ENCODE measurements around the gene STARD13.

DNA sequence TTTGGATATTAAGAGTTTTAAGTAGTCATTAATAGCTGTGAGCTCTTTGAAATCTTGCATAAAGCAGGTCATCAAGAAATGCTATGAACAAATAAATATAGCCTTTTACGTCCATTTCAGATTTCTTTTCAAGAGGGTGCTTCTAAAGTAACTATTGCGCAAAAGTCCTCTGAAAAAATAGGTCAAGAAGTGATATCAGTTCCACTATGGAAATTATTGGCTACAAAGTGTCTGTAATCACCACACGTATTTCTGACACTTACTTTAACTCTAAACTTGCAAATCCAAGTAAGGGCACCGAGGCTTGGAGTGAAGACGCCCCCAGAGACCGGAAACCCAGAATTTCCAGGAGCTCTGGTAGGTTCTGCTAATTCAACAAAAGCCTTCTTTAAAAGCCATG lies 44.9 kb upstream of the STARD13 start:
- TF ChIP-seq, protein P1, sequence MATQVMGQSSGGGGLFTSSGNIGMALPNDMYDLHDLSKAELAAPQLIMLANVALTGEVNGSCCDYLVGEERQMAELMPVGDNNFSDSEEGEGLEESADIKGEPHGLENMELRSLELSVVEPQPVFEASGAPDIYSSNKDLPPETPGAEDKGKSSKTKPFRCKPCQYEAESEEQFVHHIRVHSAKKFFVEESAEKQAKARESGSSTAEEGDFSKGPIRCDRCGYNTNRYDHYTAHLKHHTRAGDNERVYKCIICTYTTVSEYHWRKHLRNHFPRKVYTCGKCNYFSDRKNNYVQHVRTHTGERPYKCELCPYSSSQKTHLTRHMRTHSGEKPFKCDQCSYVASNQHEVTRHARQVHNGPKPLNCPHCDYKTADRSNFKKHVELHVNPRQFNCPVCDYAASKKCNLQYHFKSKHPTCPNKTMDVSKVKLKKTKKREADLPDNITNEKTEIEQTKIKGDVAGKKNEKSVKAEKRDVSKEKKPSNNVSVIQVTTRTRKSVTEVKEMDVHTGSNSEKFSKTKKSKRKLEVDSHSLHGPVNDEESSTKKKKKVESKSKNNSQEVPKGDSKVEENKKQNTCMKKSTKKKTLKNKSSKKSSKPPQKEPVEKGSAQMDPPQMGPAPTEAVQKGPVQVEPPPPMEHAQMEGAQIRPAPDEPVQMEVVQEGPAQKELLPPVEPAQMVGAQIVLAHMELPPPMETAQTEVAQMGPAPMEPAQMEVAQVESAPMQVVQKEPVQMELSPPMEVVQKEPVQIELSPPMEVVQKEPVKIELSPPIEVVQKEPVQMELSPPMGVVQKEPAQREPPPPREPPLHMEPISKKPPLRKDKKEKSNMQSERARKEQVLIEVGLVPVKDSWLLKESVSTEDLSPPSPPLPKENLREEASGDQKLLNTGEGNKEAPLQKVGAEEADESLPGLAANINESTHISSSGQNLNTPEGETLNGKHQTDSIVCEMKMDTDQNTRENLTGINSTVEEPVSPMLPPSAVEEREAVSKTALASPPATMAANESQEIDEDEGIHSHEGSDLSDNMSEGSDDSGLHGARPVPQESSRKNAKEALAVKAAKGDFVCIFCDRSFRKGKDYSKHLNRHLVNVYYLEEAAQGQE (IDR thresholded peaks at IDR 0.05; ENCODE audit: low read depth), result no peak
- no peak for TF ChIP-seq POLR2AphosphoS5 (IDR thresholded peaks at IDR 0.05; ENCODE audit: low read depth, low read length)
- TF ChIP-seq, protein P2, sequence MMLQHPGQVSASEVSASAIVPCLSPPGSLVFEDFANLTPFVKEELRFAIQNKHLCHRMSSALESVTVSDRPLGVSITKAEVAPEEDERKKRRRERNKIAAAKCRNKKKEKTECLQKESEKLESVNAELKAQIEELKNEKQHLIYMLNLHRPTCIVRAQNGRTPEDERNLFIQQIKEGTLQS (IDR thresholded peaks at IDR 0.05), result no peak
- TF ChIP-seq, protein P3, sequence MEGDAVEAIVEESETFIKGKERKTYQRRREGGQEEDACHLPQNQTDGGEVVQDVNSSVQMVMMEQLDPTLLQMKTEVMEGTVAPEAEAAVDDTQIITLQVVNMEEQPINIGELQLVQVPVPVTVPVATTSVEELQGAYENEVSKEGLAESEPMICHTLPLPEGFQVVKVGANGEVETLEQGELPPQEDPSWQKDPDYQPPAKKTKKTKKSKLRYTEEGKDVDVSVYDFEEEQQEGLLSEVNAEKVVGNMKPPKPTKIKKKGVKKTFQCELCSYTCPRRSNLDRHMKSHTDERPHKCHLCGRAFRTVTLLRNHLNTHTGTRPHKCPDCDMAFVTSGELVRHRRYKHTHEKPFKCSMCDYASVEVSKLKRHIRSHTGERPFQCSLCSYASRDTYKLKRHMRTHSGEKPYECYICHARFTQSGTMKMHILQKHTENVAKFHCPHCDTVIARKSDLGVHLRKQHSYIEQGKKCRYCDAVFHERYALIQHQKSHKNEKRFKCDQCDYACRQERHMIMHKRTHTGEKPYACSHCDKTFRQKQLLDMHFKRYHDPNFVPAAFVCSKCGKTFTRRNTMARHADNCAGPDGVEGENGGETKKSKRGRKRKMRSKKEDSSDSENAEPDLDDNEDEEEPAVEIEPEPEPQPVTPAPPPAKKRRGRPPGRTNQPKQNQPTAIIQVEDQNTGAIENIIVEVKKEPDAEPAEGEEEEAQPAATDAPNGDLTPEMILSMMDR (IDR thresholded peaks at IDR 0.05 in 2 of 3, conservative IDR thresholded peaks at IDR 0.05 in 1 of 3; ENCODE audit: borderline replicate concordance in 1 of 3, insufficient read depth in 1 of 3, low read depth in 2 of 3, low read length in 2 of 3), result no peak
- TF ChIP-seq EZH2 (IDR thresholded peaks at IDR 0.05), result no peak
- no peak for TF ChIP-seq YY1 (IDR thresholded peaks at IDR 0.05; ENCODE audit: extremely low read depth, insufficient replicate concordance, low read depth, low read length)
- TF ChIP-seq SP1 (IDR thresholded peaks at IDR 0.05; ENCODE audit: low read depth), result no peak
- TF ChIP-seq MAX (IDR thresholded peaks at IDR 0.05), result no peak
- TF ChIP-seq POLR2A (IDR thresholded peaks at IDR 0.05; ENCODE audit: borderline replicate concordance, extremely low read depth, insufficient read depth, insufficient read length), result no peak
- no peak for TF ChIP-seq CEBPB (IDR thresholded peaks at IDR 0.05; ENCODE audit: low read depth)
- TF ChIP-seq RAD21 (IDR thresholded peaks at IDR 0.05; ENCODE audit: low read depth), result no peak
- no peak for TF ChIP-seq ZNF274 (IDR thresholded peaks at IDR 0.05; ENCODE audit: low read depth, low read length)
- TF ChIP-seq EZH2phosphoT487 (IDR thresholded peaks at IDR 0.05; ENCODE audit: borderline replicate concordance), result no peak
- no peak for TF ChIP-seq ELF1 (IDR thresholded peaks at IDR 0.05; ENCODE audit: borderline replicate concordance, low read depth)
